ENCODE results near the gene C19orf12.

DNA sequence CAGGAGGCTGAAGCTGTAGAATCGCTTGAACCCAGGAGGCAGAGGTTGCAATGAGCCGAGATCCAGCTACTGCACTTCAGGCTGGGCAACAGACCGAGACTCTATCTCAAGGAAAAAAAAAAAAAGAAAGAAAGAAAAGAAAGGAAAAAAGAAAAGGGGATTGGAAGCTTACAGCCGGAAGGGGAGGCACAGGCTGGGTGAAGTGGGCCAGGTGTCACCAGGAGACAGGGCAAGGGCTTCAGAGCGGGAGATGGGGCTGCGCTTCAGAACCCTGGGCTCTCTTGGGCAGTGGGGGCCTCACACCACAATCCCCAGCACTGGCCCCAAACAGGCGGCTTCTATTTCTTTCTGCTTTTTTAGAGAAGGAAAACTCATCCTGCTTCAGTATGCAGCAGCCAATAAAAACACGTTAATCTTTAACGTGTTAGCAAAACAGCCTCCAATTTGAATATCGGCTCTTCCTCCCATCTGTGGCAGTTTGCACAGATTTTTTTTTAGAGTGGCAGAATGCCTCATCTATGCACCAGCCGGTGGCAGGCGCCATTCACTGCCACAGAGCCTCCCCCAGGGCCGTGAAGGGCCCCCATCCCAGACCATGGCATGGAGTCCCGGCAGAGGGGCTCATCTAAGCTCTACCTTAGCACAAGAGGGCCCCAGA, 46.6 kb upstream of the C19orf12 start:
- TF ChIP-seq NFE2L2 (IDR thresholded peaks at IDR 0.05; ENCODE audit: low read depth, low read length) (no peak), RFX5 (IDR thresholded peaks at IDR 0.05; ENCODE audit: low read depth, low read length) (no peak)
- TF ChIP-seq, protein P1, sequence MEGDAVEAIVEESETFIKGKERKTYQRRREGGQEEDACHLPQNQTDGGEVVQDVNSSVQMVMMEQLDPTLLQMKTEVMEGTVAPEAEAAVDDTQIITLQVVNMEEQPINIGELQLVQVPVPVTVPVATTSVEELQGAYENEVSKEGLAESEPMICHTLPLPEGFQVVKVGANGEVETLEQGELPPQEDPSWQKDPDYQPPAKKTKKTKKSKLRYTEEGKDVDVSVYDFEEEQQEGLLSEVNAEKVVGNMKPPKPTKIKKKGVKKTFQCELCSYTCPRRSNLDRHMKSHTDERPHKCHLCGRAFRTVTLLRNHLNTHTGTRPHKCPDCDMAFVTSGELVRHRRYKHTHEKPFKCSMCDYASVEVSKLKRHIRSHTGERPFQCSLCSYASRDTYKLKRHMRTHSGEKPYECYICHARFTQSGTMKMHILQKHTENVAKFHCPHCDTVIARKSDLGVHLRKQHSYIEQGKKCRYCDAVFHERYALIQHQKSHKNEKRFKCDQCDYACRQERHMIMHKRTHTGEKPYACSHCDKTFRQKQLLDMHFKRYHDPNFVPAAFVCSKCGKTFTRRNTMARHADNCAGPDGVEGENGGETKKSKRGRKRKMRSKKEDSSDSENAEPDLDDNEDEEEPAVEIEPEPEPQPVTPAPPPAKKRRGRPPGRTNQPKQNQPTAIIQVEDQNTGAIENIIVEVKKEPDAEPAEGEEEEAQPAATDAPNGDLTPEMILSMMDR (conservative IDR thresholded peaks at IDR 0.05; ENCODE audit: low read depth, low read length) = no peak
